ENCODE data around the gene NRROS.
A peak's percentile ranks its signal among the peaks of the same experiment; 100 is the strongest.
"Not testable (repeated sequence)": the region's sequence is repeated elsewhere in the genome, so short reads cannot be mapped to it uniquely, and the experiment has no call there.

Gene NRROS

GRCh38 chr3:196625331-196625730 is 14.2 kb upstream of the NRROS start:
- DNase-seq = no peak

DNA sequence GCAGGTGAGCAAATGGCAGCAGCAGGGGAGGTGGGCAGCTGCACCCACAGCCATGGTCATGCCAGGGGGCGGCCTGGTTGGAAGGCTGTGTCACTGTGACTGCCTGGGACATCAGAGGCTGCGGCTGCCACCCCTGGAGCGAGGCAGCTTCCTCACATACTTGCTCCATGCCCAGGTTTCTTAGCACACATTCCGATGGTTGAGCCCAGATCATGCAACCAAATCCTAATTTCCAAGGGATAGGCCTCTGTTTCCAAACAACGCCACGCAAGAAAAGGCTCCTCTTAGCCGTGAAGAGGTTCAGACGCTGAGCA is 11.6 kb upstream of the NRROS start:
- no peak for DNase-seq

GRCh38 chr3:196629228-196629627 is 10.3 kb upstream of the NRROS start:
- DNase-seq = no peak

DNA sequence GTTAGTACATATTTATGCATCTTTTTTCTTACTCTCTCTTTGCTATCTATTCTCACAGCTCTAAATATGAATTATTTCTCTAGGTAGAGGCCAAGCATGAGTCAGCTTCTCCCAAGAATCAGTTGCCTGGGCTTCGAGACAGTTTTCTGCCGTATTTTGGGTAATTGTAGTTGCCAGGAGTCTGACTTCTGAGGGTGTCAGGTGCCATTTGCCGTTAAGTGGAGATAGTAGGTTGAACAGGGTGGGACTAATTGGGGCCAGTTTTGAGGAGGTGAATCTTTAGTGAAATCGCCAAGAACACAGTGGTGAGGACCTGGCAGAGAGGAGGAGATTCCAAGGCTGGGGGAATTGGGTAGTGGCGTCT is 7.8 kb upstream of the NRROS start:
- DNase-seq = peak; percentile 17

DNA sequence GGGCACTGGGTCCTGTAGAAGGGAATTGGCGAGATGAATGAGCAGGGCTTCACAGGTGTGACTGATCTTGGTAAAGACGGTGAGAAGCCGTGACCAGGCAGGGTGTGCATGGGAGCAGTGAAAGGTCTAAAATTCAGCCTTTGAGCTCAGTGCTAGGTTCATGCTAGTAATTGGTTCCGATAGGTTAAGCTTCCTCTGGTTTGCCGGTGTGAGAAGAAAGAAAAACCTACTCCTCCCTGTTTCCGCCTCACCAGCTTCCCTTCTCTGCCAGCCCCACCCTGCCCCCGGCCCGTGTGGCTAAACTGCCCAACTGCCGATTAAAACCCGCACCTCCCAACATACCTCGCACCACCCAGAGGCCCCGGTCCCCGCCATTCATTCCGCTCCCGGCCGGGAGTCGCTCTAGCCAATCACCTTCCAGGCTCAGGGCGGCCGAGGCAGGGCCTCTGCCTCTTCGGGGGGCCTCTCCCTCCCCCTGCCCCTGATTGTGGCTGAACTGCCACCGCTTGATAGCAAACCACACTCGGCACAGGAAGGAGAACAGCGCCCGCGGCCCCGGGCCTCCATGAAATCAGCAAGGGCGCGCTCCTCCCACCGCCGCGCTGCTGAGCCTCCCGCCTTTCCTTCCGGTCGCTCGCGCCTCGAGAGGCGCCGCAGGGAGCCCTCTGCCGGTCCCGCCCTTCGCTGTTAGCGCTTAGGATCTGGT is 7.3 kb upstream of the NRROS start:
- peak; percentile 80 for DNase-seq

DNA sequence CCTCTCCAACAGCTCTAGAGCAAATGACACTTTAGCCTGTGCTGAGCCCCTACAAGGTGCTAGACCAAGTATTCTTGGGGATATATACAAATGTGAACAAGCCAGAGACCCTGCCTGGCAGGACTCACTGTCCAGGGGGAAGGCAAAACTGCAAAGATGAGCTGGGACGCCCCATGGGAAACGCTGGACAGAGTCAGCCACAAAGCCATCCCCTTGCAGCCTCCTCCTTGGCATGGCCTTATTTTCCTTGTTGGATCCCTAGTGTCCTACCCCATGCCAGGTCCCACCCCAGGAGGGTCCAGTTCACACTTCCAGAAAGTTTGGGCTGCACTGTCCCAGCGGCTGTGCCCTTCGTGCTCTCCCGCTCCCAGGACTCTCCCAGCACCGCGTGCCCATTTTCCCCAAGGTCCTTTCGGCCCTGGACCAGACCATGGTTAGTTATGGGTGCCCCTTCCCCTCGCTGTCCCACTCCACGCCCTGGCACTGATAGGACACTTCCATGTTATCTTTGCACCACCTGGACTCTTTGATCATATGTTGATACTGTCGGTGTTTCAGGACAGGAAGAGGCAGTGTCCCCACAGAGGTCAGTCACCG is 5.8 kb upstream of the NRROS start:
- DNase-seq = no peak

GRCh38 chr3:196634224-196634623 is 5.3 kb upstream of the NRROS start:
- DNase-seq = no peak

- no peak for DNase-seq
Observed at GRCh38 chr3:196634829-196635228, 4.7 kb upstream of the NRROS start.

DNA sequence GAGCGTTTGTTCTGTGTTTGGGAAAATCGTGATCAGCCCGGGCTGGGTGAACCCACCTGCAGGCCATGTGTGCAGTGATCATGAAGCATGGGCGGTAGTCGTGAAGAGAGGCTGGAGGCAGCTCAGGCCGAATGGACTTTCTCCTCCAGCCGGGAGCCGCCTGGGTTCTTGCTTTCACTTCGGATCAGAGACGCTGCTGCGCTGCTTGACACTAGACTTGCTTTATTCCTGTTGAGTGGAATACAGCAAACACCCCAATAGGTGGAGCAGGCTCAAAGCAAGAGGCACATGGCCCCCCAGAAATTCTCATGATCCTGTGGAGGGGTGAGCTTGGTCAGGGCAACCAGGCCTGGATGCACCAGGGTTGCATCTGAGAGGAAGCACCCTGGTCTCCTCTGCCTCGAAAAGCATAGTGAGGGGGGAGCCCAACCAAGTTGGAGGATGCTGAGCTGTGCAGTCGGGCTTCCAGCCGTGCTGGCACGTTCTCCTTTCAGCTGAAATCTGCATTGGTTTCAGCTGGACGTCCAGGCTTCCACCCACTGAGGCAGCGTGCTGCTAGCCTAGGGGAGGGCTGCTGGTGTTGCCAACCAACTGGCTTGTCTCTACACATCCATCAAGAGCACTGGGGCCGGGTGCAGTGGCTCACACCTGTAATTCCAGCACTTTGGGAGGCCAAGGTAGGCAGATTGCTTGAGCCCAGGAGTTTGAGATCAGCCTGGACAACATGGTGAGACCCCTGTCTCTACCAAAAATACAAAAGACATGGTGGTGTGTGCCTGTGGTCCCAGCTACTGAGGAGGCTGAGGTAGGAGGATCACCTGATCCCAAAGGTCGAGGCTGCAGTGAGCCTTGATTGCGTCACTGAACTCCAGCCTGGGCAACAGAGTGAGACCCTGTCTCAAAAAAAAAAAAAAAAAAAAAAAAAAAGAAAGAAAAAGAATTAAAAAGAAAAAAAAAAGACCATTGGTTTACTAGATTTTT is 2.8 kb upstream of the NRROS start:
- no peak for DNase-seq

GRCh38 chr3:196637941-196638340 is 1.6 kb upstream of the NRROS start:
- not testable (repeated sequence) for DNase-seq

DNA sequence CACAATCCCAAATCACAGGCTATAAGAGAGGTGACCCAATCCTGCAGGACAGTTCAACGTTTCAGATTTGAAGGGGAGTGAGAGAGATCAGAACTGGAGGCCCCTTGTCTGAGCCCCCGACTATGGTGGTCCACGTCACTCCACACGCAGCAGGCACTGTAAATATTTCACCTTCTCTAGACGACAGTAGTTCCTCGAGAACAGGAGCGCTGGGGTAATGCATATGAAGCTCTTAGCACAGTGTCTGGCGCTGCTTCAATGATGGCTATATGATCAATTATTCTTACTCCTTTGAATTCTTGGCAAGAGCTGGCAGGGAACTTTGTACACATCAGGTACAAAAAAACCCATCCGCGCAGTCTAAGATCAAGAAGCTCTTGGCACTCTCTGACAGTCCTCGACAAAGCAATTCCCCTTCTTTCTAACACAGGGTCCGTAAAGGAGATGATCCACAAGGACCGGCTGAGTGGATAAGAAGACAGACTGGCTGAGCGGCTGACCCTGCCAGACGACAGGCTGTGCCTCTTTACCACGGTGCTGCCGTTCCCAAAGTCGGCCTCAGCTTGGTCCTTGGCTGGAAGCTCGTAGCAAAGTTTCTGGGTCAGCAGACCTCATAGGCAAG is 522 bp upstream of the NRROS start:
- DNase-seq = no peak

GRCh38 chr3:196640297-196641018 is 964 bp downstream of the NRROS start:
- DNase-seq = peak; percentile 15

- peak; percentile 39 for DNase-seq
Observed at GRCh38 chr3:196641333-196642054, 2.0 kb downstream of the NRROS start.

- DNase-seq = no peak
Observed at GRCh38 chr3:196642434-196642833, 2.9 kb downstream of the NRROS start.

DNA sequence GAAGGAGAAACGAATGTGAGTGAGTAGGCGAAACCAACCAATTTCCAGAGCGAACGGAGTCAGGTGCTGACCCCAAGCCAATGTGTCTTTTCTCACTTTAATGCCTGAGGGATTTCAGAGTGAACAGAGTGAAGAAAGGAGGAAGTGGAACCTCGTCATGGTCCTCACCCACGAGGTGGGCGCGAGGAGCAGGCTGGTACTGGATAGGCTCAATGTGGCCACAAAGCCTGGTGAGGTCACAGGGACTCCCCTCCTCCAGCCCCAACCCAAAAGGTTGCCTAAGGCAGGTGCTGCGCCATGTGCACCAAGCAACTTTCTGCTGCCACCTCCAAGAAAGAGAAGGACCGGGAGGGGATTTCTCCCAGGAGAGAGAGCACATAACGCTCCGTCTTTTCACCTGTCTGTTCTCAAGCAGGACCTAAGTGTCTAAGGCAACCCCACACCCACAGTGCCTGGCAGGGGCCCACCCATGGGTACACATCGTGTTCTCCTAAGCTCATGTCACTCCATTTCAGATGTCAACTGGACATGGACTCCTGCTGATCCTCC is 3.8 kb downstream of the NRROS start:
- DNase-seq = peak; percentile 33

GRCh38 chr3:196643761-196644160 is 4.3 kb downstream of the NRROS start:
- no peak for DNase-seq

GRCh38 chr3:196645096-196645495 is 5.6 kb downstream of the NRROS start:
- DNase-seq = no peak

- DNase-seq = no peak
Observed at GRCh38 chr3:196645897-196646665, 6.6 kb downstream of the NRROS start.

- no peak for DNase-seq
Observed at GRCh38 chr3:196646666-196647216, 7.2 kb downstream of the NRROS start.

DNA sequence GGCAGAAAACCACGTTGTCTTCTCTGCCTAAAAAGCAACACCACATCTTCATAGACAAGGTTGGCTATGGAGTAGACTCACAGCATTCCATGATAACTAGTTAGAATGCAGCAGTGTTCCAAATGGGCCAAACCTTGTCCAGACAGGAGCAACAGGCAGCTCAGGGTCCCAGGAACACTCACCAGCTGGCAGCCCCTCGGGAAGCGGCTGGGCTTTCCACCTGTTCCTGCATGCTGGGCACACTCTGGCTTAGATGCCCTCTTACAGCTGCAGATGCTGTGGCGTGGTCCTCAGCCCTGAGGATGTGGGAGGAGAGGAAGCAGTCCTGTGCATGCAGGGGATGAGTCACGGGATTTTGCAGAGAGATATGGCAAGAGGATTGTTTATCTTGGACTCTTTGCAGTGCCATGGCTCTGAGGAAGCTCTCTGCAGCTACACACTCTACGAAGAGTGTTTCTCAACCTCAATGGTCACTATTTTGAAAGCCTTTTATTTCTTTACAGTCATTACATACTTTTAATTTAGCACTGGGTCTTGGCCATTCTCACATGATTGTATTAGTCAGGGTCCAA is 11.3 kb downstream of the NRROS start:
- DNase-seq = no peak

Measured in effector CD4-positive, alpha-beta T cell (primary cell).